ENCODE results near the gene SMAD5. TPM values are rescaled to one million over a fixed set of nuclear protein-coding genes. Genes with fewer than 3 reads are reported as not detected.

The SMAD5 gene
- total and polyA plus RNA-seq, 2 donors from 2014 or later, result 9.9 to 67.7 TPM

- H3K9ac ChIP-seq (ENCODE audit: low read length in 3 of 3), result no peak overlapping the region
- FAIRE-seq, result no peak
- H3K27me3 ChIP-seq (ENCODE audit: control insufficient read depth, insufficient read depth, low read length), result peaks cover 12% of the 10 kb centered on the region
- no peak overlapping the region for H3K27ac ChIP-seq (ENCODE audit: low read depth in 2 of 2, low read length in 2 of 2)
- H3K9me3 ChIP-seq (ENCODE audit: control insufficient read depth in 2 of 3, insufficient read depth in 1 of 3, low read length in 3 of 3), result no peaks in the 10 kb centered on the region
- no peak overlapping the region for H3K4me3 ChIP-seq (ENCODE audit: low read length in 3 of 3)
- peak in 1 of 5 donors; percentile 41 for DNase-seq
- no peak for TF ChIP-seq CTCF (IDR thresholded peaks at IDR 0.05; ENCODE audit: borderline replicate concordance, extremely low read depth, insufficient read depth)
- intact Hi-C loops (cut with DNase I), result no loop called here
- peaks cover 0 to 3% (median 0%) of the 10 kb centered on the region in 3 donors for H3K36me3 ChIP-seq (ENCODE audit: control insufficient read depth in 2 of 3, insufficient read depth in 3 of 3, low read length in 3 of 3)
- H3K4me1 ChIP-seq (ENCODE audit: control insufficient read depth in 2 of 3, insufficient read depth in 2 of 3, low read depth in 1 of 3, low read length in 3 of 3), result peaks cover 0 to 11% (median 0%) of the 10 kb centered on the region in 3 donors
These were observed 56.2 kb downstream of the SMAD5 start for GRCh38 chr5:136188859-136189258.

GRCh38 chr5:136190091-136190720, 57.6 kb downstream of the SMAD5 start:
- no peak for FAIRE-seq

GRCh38 chr5:136190904-136191303, 58.3 kb downstream of the SMAD5 start:
- no peak for FAIRE-seq
- Histone ChIP-seq H3K4me3 (ENCODE audit: low read length in 3 of 3) (peak overlapping the region in 2 of 3 donors; percentile 67 to 75), H3K9me3 (ENCODE audit: control insufficient read depth in 2 of 3, insufficient read depth in 1 of 3, low read length in 3 of 3) (no peaks in the 10 kb centered on the region), H3K27ac (ENCODE audit: low read depth in 2 of 2, low read length in 2 of 2) (peak overlapping the region; percentile 82 to 85), H3K36me3 (ENCODE audit: control insufficient read depth in 2 of 3, insufficient read depth in 3 of 3, low read length in 3 of 3) (peaks cover 0 to 3% (median 0%) of the 10 kb centered on the region in 3 donors), H3K4me1 (ENCODE audit: control insufficient read depth in 2 of 3, insufficient read depth in 2 of 3, low read depth in 1 of 3, low read length in 3 of 3) (peaks cover 0 to 12% (median 0%) of the 10 kb centered on the region in 3 donors), H3K9ac (ENCODE audit: low read length in 3 of 3) (peak overlapping the region in 1 of 3 donors; percentile 55), H3K27me3 (ENCODE audit: control insufficient read depth, insufficient read depth, low read length) (peaks cover 15% of the 10 kb centered on the region)
- intact Hi-C loops (cut with DNase I), result no loop called here
- DNase-seq, result peak in 1 of 5 donors; percentile 13
- TF ChIP-seq CTCF (IDR thresholded peaks at IDR 0.05; ENCODE audit: borderline replicate concordance, extremely low read depth, insufficient read depth), result no peak

More at GRCh38 chr5:136190091-136190720, 57.6 kb downstream of the SMAD5 start:
- peak overlapping the region; percentile 2 to 85 for H3K27ac ChIP-seq (ENCODE audit: low read depth in 2 of 2, low read length in 2 of 2)
- H3K4me3 ChIP-seq (ENCODE audit: low read length in 3 of 3), result peak overlapping the region in 2 of 3 donors; percentile 67 to 75
- peaks cover 0 to 3% (median 0%) of the 10 kb centered on the region in 3 donors for H3K36me3 ChIP-seq (ENCODE audit: control insufficient read depth in 2 of 3, insufficient read depth in 3 of 3, low read length in 3 of 3)
- peaks cover 0 to 11% (median 0%) of the 10 kb centered on the region in 3 donors for H3K4me1 ChIP-seq (ENCODE audit: control insufficient read depth in 2 of 3, insufficient read depth in 2 of 3, low read depth in 1 of 3, low read length in 3 of 3)
- no peak for DNase-seq
- intact Hi-C loops (cut with DNase I), result no loop called here
- peaks cover 15% of the 10 kb centered on the region for H3K27me3 ChIP-seq (ENCODE audit: control insufficient read depth, insufficient read depth, low read length)
- no peaks in the 10 kb centered on the region for H3K9me3 ChIP-seq (ENCODE audit: control insufficient read depth in 2 of 3, insufficient read depth in 1 of 3, low read length in 3 of 3)
- TF ChIP-seq CTCF (IDR thresholded peaks at IDR 0.05; ENCODE audit: borderline replicate concordance, extremely low read depth, insufficient read depth), result no peak
- H3K9ac ChIP-seq (ENCODE audit: low read length in 3 of 3), result no peak overlapping the region
